Kidney epithelial cell (primary cell): ENCODE measurements around the gene GABBR2. TPM values are rescaled to one million over a fixed set of nuclear protein-coding genes. Genes with fewer than 3 reads are reported as not detected.
"Not testable (repeated sequence)": the region's sequence is repeated elsewhere in the genome, so short reads cannot be mapped to it uniquely, and the experiment has no call there.

Experiments
- DNase-seq: peaks from one replicate; pipeline ENCODE4 v3.0.0-alpha.2; 2010; ENCODE audit warnings: low read depth
- H3K27me3 ChIP-seq: 2 replicates; pipeline ENCODE4 v1.6.0; 2011; ENCODE audit warnings: low read length; ENCODE audit not compliant: control insufficient read depth, insufficient read depth
- H3K36me3 ChIP-seq: 2 replicates; pipeline ENCODE4 v1.5.1; 2011; ENCODE audit warnings: low read length; ENCODE audit not compliant: control insufficient read depth, insufficient read depth
- H3K4me3 ChIP-seq: 2 replicates; pipeline ENCODE4 v1.5.1; 2011; ENCODE audit warnings: low read depth, mild to moderate bottlenecking, control low read depth, low read length
- total RNA-seq: library from RNA; depleted of rRNA; stranded (reverse); fragments of >200 nt; gene quantifications from 2 replicates; pipeline ENCODE4 v1.2.3, GENCODE V29; 2015
- TF ChIP-seq, protein P1 (sequence below): IDR thresholded peaks from 2 replicates; pipeline ENCODE4 v1.5.1; 2011; ENCODE audit warnings: mild to moderate bottlenecking, moderate library complexity, low read length, control low read depth, inconsistent platforms; ENCODE audit not compliant: insufficient read depth, poor library complexity, severe bottlenecking

The GABBR2 gene
- total RNA-seq, 1 donor from 2014 or later, result 10.8 TPM

DNA sequence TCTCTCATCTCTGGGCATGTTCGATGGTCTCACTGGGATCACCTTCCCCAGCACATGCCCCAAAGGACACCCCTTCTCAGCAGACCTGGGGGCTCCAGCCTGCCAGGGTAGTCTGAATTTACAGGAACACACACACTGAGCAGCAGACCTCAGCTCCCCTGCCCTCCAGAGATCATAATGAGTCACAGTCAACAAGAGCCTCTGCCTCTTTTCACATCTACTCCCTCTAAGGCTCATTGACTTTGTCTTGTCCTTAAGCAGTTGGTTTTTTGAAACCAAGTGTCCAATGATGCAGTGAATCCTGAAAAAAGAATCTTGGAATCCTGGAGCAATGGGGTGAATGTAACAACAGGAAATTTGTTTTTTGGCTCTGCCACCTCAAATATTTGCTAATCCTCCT is 20.8 kb downstream of the GABBR2 start:
- Histone ChIP-seq H3K36me3 (no peaks in the 10 kb centered on the region), H3K27me3 (peaks cover 4% of the 10 kb centered on the region), H3K4me3 (no peak overlapping the region)
- TF ChIP-seq, protein P1, sequence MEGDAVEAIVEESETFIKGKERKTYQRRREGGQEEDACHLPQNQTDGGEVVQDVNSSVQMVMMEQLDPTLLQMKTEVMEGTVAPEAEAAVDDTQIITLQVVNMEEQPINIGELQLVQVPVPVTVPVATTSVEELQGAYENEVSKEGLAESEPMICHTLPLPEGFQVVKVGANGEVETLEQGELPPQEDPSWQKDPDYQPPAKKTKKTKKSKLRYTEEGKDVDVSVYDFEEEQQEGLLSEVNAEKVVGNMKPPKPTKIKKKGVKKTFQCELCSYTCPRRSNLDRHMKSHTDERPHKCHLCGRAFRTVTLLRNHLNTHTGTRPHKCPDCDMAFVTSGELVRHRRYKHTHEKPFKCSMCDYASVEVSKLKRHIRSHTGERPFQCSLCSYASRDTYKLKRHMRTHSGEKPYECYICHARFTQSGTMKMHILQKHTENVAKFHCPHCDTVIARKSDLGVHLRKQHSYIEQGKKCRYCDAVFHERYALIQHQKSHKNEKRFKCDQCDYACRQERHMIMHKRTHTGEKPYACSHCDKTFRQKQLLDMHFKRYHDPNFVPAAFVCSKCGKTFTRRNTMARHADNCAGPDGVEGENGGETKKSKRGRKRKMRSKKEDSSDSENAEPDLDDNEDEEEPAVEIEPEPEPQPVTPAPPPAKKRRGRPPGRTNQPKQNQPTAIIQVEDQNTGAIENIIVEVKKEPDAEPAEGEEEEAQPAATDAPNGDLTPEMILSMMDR, result no peak
- peak; percentile 9 for DNase-seq

DNA sequence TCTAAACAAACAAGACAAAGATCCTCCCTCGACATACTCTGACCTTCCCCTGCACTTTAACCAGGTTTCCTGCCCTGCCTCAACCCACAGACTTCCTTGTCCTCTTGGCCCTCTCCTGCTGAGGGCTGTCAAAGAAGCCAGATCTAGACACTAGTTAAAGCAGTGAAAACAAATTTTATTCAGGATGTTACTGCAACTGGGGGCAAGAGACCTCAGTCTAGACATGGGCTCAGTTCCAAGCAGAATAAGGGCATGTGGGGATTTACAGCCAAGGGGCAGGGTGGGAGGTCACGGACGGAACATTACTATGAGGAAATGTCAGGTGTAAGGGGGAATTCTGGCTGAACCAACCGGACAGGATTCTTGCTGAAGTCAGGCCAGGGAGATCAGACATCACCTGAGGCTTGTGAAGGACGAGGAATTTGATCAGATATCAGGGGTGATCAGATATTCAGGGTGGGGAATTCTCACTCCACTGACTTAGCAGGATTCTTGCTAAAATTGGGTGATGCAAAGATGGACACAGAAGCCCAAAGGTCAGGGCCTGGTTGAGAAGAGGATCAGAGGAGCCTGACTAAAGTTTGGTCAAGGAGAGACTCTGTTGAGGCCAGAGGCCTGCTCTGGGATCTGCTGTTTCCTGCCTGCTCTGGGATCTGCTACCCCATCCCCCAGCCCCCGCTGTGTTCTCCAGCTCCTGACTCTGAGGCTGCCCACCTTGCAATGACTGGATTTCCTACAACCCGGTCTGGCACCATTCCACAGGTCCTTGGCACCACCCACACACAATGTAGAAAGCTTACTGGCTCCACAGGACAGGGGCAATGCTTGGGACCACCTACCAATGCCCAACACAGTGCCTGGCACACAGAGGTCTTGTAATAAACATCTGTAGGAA is 21.5 kb downstream of the GABBR2 start:
- peak; percentile 5 for DNase-seq
- Histone ChIP-seq H3K27me3 (peaks cover 4% of the 10 kb centered on the region), H3K4me3 (no peak overlapping the region), H3K36me3 (no peaks in the 10 kb centered on the region)
- TF ChIP-seq, protein P1, result no peak

DNA sequence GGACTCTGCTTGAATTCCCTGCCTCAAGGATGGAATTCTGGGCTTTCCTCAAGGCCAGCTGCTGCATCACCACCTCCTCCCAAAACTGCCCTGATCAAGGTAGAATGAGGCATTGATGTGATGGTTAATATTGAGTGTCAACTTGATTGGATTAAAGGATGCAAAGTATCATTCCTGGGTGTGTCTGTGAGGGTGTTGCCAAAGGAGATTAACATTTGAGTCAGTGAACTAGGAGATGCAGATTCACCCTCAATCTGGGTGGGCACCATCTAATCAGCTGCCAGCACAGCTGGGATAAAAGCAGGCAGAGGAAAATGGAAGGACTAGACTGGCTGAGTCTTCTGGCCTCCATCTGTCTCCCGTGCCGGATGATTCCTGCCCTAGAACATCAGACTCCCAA is 23.9 kb downstream of the GABBR2 start:
- DNase-seq, H3K27me3 ChIP-seq, H3K36me3 ChIP-seq, H3K4me3 ChIP-seq: not testable (repeated sequence)

DNA sequence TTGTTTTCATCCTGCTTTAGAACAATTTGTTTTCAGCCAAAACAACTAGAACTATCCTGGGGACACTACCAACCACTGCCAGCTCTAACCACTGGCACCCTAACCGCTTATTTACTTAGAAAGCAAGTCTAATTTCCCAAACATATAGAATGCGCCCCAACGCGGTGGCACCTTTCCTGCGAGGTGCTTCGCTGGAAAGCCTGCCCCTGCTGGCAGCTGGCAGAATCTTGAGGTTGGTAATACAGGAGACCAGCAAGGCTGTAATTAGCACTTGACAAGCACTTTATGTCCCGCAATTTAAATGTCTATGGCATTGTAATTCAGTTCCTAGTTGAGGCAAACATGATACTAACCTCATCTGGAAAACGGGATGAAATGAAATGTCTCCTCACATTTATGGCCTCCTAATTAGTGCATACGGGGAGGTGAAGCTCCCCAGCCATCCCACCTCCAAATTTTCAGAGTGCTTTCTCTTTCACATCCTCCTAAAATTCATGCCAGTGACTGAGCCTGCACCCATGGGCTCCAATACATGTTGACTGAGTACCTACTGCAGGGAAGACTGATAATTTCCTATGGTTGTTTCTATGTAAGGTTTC is 30.4 kb downstream of the GABBR2 start:
- no peaks in the 10 kb centered on the region for H3K36me3 ChIP-seq
- TF ChIP-seq, protein P1, result peak; percentile 62
- DNase-seq, result no peak

DNA sequence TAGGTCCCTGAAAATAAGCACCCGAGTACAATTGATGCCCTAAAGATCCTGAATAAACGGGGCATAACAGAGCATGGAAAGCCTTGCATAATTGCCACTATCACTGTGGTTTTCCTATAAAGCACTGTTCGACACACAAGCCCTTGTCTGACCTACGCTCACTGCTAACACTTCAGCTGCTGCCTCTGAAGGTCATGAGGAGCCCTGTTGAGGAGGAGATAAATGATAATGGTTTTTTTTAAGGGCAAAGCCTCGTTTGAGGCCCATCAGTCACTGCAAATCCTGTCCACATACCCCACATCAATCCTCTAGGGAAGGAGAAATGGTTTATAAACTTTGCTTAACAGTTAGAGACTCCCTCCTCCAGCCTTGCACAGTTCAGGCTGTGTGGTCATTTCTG is 35.1 kb downstream of the GABBR2 start:
- no peak overlapping the region for H3K4me3 ChIP-seq
- DNase-seq, result no peak
- TF ChIP-seq, protein P1, result no peak
- H3K27me3 ChIP-seq, result no peaks in the 10 kb centered on the region
- no peaks in the 10 kb centered on the region for H3K36me3 ChIP-seq

More for the DNA sequence above, 30.4 kb downstream of the GABBR2 start:
- Histone ChIP-seq H3K4me3 (no peak overlapping the region), H3K27me3 (no peaks in the 10 kb centered on the region)

DNA sequence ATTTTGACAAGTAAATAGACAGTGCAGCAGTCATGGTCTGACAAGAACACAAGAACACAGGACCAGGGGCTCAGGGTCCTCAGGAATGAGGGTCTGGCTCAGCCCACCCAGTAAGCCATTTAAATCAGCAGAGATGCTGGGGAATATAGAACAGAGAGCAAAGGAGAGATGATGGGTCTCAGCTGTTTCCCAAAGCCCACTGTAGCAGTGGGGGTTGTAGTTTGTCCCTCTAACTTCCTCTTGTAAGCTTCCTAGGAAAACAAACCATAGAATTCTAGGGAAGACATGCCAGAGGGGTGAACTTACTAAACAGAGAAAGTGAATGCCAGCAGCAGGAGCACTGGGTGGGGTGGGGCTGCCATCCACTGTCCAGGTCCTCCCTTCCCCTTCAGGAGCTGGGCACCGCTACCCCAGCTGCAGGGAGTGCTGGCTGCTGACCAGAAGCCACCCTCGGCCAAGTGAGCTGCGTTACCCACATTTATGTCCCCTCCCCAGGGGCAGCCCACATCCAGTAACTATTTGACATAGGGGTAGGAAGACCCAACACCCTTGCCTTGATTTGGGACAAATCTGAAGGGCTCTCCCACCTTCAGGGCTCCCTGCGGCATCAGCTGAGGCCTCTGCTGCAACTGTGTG is 41.6 kb downstream of the GABBR2 start:
- no peak for DNase-seq
- TF ChIP-seq, protein P1, result no peak
- no peak overlapping the region for H3K4me3 ChIP-seq
- no peaks in the 10 kb centered on the region for H3K36me3 ChIP-seq
- peaks cover 4% of the 10 kb centered on the region for H3K27me3 ChIP-seq
